Erythroblast (primary cell): ENCODE measurements around the gene POMT1.

Experiments
- GATA1 ChIP-seq: IDR thresholded peaks from 2 replicates; pipeline ENCODE4 v1.6.1; 2011; ENCODE audit warnings: low read depth, mild to moderate bottlenecking, control low read depth, low read length, moderate library complexity
- POLR2A ChIP-seq: IDR thresholded peaks from 2 replicates; pipeline ENCODE4 v1.6.1; 2011; ENCODE audit warnings: mild to moderate bottlenecking, low read length

- TF ChIP-seq POLR2A (no peak), GATA1 (no peak)
Measured at GRCh38 chr9:131511880-131512279, 9.2 kb downstream of the POMT1 start.
